22Rv1 (cell line): Measurements from ENCODE around the gene CEP152.

ENCODE experiments used
- ZFX ChIP-seq: fragments of 450-650 bp; IDR thresholded peaks from 2 replicates; pipeline ENCODE4 v1.6.1; 2017; ENCODE audit warnings: antibody characterized with exemption, borderline replicate concordance
- TF ChIP-seq, protein P1 (sequence below): fragments of 450-650 bp; IDR thresholded peaks from 2 replicates; pipeline ENCODE4 v1.5.1; 2017; ENCODE audit warnings: mild to moderate bottlenecking

DNA sequence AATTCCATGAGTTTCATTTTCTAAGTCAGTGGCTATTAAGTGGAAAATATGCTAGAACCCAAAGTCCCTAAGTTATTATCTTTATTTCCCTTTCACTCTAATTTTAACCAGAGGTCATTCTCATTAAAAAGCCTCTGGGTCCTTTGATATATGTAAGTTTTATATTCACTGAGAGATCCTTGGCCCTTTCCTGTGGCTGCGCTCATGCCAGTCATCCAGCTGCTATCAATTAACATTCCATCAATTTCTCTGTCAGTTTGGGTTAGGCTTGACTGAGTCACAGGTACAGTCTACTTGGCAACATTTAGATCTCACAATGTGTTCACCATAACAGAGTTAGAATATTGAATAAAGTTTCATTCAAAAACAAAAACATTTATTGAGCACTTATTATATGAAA, 107.3 kb downstream of the CEP152 start:
- TF ChIP-seq, protein P1, sequence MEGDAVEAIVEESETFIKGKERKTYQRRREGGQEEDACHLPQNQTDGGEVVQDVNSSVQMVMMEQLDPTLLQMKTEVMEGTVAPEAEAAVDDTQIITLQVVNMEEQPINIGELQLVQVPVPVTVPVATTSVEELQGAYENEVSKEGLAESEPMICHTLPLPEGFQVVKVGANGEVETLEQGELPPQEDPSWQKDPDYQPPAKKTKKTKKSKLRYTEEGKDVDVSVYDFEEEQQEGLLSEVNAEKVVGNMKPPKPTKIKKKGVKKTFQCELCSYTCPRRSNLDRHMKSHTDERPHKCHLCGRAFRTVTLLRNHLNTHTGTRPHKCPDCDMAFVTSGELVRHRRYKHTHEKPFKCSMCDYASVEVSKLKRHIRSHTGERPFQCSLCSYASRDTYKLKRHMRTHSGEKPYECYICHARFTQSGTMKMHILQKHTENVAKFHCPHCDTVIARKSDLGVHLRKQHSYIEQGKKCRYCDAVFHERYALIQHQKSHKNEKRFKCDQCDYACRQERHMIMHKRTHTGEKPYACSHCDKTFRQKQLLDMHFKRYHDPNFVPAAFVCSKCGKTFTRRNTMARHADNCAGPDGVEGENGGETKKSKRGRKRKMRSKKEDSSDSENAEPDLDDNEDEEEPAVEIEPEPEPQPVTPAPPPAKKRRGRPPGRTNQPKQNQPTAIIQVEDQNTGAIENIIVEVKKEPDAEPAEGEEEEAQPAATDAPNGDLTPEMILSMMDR: no peak
- no peak for TF ChIP-seq ZFX
